Measurements from ENCODE around the gene SKOR1.

The SKOR1 gene

GRCh38 chr15:67801142-67801541, 24.2 kb upstream of the SKOR1 start:
- Histone ChIP-seq H3K9me3 (ENCODE audit: control insufficient read depth, low read length) (no peaks in the 10 kb centered on the region), H3K4me1 (ENCODE audit: control insufficient read depth, insufficient read depth, low read length) (no peaks in the 10 kb centered on the region), H3K9ac (ENCODE audit: low read length) (no peak overlapping the region), H3K27me3 (ENCODE audit: control insufficient read depth, insufficient read depth, low read length) (no peaks in the 10 kb centered on the region), H3K36me3 (ENCODE audit: control insufficient read depth, insufficient read depth, low read length) (no peaks in the 10 kb centered on the region), H3K4me3 (ENCODE audit: low read length) (no peak overlapping the region)

DNA sequence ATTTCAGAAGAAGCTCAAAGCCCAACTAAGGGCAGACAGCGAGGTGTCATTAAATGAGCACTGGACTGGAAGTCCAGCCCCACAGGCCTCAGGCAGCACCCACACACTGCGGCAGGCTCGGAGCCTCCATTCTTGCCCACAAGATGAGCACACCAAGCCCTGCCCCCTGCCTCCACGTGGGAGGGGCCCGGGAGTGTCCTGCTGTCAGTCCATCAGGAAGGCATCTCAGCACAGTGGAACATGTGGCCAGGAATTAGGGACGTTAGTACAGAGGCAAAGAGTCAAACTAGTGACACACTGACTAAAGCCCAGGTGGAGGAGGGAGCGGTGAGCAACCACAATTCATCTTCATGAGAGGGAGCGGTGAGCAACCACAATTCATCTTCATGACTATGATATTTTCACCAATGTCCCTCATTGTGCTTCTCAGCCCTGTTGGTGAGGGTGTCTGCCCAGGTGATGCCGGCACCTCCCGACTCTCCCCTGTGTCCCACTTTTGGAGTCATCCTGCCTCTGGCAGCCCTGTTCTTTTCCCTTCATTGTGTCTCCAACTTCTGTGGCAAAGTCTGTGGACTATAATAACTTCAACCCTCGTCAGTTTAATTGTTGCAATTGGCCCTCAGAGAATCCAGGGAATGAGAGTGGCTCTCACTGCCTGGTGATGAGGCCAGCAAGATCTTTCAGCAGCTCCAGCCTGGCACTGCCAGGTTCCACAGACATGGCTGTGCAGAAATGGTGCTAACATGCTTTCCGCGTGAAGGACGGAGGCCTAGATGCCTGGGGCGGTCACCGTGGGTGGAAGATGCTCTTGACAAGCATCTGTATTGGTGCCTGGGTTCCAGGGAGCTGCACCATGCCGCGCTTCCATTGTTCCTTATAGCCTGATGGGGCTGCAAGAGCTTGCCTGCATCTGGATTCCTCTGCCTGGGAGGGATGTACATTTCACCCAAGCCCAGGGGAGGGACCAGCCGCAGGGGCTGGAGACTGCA, 23.1 kb upstream of the SKOR1 start:
- Histone ChIP-seq H3K9me3 (ENCODE audit: control insufficient read depth, low read length) (no peaks in the 10 kb centered on the region), H3K27me3 (ENCODE audit: control insufficient read depth, insufficient read depth, low read length) (no peaks in the 10 kb centered on the region), H3K4me3 (ENCODE audit: low read length) (no peak overlapping the region), H3K9ac (ENCODE audit: low read length) (no peak overlapping the region), H3K4me1 (ENCODE audit: control insufficient read depth, insufficient read depth, low read length) (no peaks in the 10 kb centered on the region), H3K36me3 (ENCODE audit: control insufficient read depth, insufficient read depth, low read length) (no peaks in the 10 kb centered on the region)

GRCh38 chr15:67803299-67803698, 22.0 kb upstream of the SKOR1 start:
- Histone ChIP-seq H3K4me3 (ENCODE audit: low read length) (no peak overlapping the region), H3K9me3 (ENCODE audit: control insufficient read depth, low read length) (no peaks in the 10 kb centered on the region), H3K4me1 (ENCODE audit: control insufficient read depth, insufficient read depth, low read length) (no peaks in the 10 kb centered on the region), H3K36me3 (ENCODE audit: control insufficient read depth, insufficient read depth, low read length) (no peaks in the 10 kb centered on the region), H3K9ac (ENCODE audit: low read length) (no peak overlapping the region), H3K27me3 (ENCODE audit: control insufficient read depth, insufficient read depth, low read length) (no peaks in the 10 kb centered on the region)

DNA sequence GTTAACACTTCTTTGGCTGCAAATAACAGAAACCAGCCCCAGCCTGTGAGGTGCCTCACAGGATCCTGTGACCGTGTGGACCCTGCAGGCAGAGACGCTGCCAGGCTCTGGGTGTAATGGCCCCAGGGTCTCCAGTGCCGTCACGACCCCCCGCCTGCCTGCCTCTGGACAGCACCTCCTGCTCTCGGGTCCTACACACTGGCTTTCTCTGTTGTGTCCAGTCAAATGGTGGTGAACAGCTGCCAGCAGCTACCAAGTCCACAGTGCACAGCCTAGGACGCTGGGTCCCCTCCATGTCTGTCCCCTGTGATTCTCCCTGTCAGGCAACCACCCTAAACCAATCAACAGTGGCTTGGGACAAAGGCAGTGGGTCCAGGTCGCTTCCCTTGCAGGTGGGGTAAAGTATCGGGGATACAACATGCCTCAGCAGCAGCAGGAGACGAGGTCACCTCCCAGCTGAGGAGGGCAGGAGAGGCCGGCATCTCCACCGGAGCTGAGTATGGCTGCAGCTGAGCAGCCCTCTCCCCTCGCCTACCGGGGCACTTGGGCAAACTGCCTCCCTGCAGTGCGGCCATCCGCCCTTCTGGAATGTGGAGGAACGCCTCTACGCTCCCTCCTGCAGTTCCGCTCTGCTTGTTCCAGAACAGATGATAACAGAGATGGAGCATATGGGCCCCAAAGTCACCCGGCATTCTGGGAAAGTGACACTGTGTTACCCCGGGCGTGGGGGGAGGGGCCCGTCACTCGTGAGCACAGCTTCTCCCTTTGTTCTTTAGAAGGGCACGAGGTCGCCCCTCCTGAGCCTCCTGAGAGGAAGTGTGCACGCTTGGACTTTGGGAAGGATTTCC, 21.1 kb upstream of the SKOR1 start:
- Histone ChIP-seq H3K27me3 (ENCODE audit: control insufficient read depth, insufficient read depth, low read length) (no peaks in the 10 kb centered on the region), H3K4me1 (ENCODE audit: control insufficient read depth, insufficient read depth, low read length) (no peaks in the 10 kb centered on the region), H3K4me3 (ENCODE audit: low read length) (no peak overlapping the region), H3K9me3 (ENCODE audit: control insufficient read depth, low read length) (no peaks in the 10 kb centered on the region), H3K36me3 (ENCODE audit: control insufficient read depth, insufficient read depth, low read length) (no peaks in the 10 kb centered on the region), H3K9ac (ENCODE audit: low read length) (no peak overlapping the region)

GRCh38 chr15:67805008-67805665, 20.2 kb upstream of the SKOR1 start:
- H3K27me3 ChIP-seq (ENCODE audit: control insufficient read depth, insufficient read depth, low read length), result no peaks in the 10 kb centered on the region
- no peak overlapping the region for H3K9ac ChIP-seq (ENCODE audit: low read length)
- H3K4me1 ChIP-seq (ENCODE audit: control insufficient read depth, insufficient read depth, low read length), result no peaks in the 10 kb centered on the region
- H3K9me3 ChIP-seq (ENCODE audit: control insufficient read depth, low read length), result no peaks in the 10 kb centered on the region
- no peak overlapping the region for H3K4me3 ChIP-seq (ENCODE audit: low read length)
- no peaks in the 10 kb centered on the region for H3K36me3 ChIP-seq (ENCODE audit: control insufficient read depth, insufficient read depth, low read length)

- no peaks in the 10 kb centered on the region for H3K36me3 ChIP-seq (ENCODE audit: control insufficient read depth, insufficient read depth, low read length)
- H3K4me3 ChIP-seq (ENCODE audit: low read length), result no peak overlapping the region
- no peak overlapping the region for H3K9ac ChIP-seq (ENCODE audit: low read length)
- no peaks in the 10 kb centered on the region for H3K9me3 ChIP-seq (ENCODE audit: control insufficient read depth, low read length)
- no peaks in the 10 kb centered on the region for H3K27me3 ChIP-seq (ENCODE audit: control insufficient read depth, insufficient read depth, low read length)
- no peaks in the 10 kb centered on the region for H3K4me1 ChIP-seq (ENCODE audit: control insufficient read depth, insufficient read depth, low read length)
These were observed 19.4 kb upstream of the SKOR1 start for GRCh38 chr15:67805666-67806516.

- Histone ChIP-seq H3K9me3 (ENCODE audit: control insufficient read depth, low read length) (no peaks in the 10 kb centered on the region), H3K4me1 (ENCODE audit: control insufficient read depth, insufficient read depth, low read length) (no peaks in the 10 kb centered on the region), H3K9ac (ENCODE audit: low read length) (no peak overlapping the region), H3K27me3 (ENCODE audit: control insufficient read depth, insufficient read depth, low read length) (no peaks in the 10 kb centered on the region), H3K36me3 (ENCODE audit: control insufficient read depth, insufficient read depth, low read length) (no peaks in the 10 kb centered on the region), H3K4me3 (ENCODE audit: low read length) (no peak overlapping the region)
These were observed 18.8 kb upstream of the SKOR1 start for GRCh38 chr15:67806536-67806935.

DNA sequence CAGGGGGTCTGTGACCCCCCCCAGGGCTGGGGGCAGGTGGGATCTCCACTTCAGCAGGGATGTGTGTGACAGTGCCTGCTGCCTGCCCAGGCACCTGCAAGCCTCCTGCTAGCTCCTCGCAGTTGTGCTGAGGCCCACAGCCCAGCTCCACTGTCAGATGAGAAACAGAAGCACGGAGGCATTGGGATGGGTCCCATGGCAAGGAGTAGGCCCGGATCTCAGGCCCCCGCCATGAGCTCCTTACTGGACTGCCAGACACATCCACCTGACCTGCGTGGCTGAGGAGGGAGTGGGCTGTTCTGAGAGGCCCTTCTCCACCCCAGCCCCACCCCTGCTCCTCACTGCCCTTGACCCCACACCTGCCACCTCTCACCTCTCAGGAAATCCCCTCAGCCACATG, 18.2 kb upstream of the SKOR1 start:
- Histone ChIP-seq H3K9ac (ENCODE audit: low read length) (no peak overlapping the region), H3K9me3 (ENCODE audit: control insufficient read depth, low read length) (no peaks in the 10 kb centered on the region), H3K36me3 (ENCODE audit: control insufficient read depth, insufficient read depth, low read length) (no peaks in the 10 kb centered on the region), H3K4me1 (ENCODE audit: control insufficient read depth, insufficient read depth, low read length) (no peaks in the 10 kb centered on the region), H3K4me3 (ENCODE audit: low read length) (no peak overlapping the region), H3K27me3 (ENCODE audit: control insufficient read depth, insufficient read depth, low read length) (no peaks in the 10 kb centered on the region)

GRCh38 chr15:67807836-67808235, 17.5 kb upstream of the SKOR1 start:
- Histone ChIP-seq H3K4me1 (ENCODE audit: control insufficient read depth, insufficient read depth, low read length) (no peaks in the 10 kb centered on the region), H3K9me3 (ENCODE audit: control insufficient read depth, low read length) (no peaks in the 10 kb centered on the region), H3K4me3 (ENCODE audit: low read length) (no peak overlapping the region), H3K36me3 (ENCODE audit: control insufficient read depth, insufficient read depth, low read length) (no peaks in the 10 kb centered on the region), H3K27me3 (ENCODE audit: control insufficient read depth, insufficient read depth, low read length) (no peaks in the 10 kb centered on the region), H3K9ac (ENCODE audit: low read length) (no peak overlapping the region)

GRCh38 chr15:67808821-67809220, 16.5 kb upstream of the SKOR1 start:
- Histone ChIP-seq H3K9ac (ENCODE audit: low read length) (no peak overlapping the region), H3K36me3 (ENCODE audit: control insufficient read depth, insufficient read depth, low read length) (no peaks in the 10 kb centered on the region), H3K4me1 (ENCODE audit: control insufficient read depth, insufficient read depth, low read length) (no peaks in the 10 kb centered on the region)

DNA sequence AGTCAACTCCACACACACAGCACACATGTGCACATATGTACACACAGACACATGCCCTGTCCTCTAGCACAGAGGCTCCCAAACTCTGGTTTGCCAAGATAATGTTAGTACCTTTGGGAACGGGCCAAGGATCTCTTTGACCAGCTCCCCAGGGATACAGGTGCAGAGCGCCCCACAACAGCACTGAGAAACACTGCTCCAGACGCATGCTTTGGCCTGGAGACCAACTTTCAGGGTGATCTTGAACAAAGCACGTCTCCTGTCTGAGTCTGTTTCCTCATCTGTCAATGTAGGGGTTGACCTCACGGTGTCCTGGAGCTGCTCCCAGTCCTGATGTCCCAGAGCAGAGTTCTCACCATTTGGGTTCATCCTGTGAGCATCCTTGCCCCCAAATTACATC, 15.9 kb upstream of the SKOR1 start:
- H3K27me3 ChIP-seq (ENCODE audit: control insufficient read depth, insufficient read depth, low read length), result no peaks in the 10 kb centered on the region
- H3K9ac ChIP-seq (ENCODE audit: low read length), result no peak overlapping the region
- H3K36me3 ChIP-seq (ENCODE audit: control insufficient read depth, insufficient read depth, low read length), result no peaks in the 10 kb centered on the region
- no peaks in the 10 kb centered on the region for H3K9me3 ChIP-seq (ENCODE audit: control insufficient read depth, low read length)
- no peak overlapping the region for H3K4me3 ChIP-seq (ENCODE audit: low read length)
- no peaks in the 10 kb centered on the region for H3K4me1 ChIP-seq (ENCODE audit: control insufficient read depth, insufficient read depth, low read length)

More at GRCh38 chr15:67808821-67809220, 16.5 kb upstream of the SKOR1 start:
- Histone ChIP-seq H3K4me3 (ENCODE audit: low read length) (no peak overlapping the region), H3K9me3 (ENCODE audit: control insufficient read depth, low read length) (no peaks in the 10 kb centered on the region), H3K27me3 (ENCODE audit: control insufficient read depth, insufficient read depth, low read length) (no peaks in the 10 kb centered on the region)

Measured in mucosa of stomach (tissue), 1 donor.